ENCODE results near the gene HCST.

DNA sequence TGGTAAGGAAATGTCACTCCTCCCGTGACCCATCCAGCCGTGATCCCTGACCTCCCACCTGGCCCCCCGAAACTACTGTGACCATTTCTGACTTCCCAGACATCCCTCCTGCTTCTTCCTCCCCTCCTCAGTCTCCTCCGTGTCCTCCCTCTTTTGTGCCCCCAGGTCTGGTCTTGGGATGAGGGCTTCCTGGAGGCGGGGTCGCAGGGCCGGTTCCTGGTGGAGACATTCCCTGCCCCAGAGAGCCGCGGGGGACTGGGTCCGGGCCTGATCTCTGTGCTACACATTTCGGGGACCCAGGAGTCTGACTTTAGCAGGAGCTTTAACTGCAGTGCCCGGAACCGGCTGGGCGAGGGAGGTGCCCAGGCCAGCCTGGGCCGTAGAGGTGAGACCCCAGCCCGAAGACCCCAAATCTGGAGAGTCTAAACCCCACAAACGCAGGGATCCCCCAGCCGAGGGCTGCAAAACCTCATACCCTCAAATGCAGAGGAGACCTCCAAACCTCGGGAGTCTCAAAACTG, 40.6 kb upstream of the HCST start:
- TF ChIP-seq FOSL2 (CRISPR knock-in tag; IDR thresholded peaks at IDR 0.05) (no peak), FOXM1 (CRISPR knock-in tag; IDR thresholded peaks at IDR 0.05) (no peak), FOXA1 (IDR thresholded peaks at IDR 0.05) (no peak), FOXA1 (CRISPR knock-in tag; IDR thresholded peaks at IDR 0.05) (no peak), MEIS1 (CRISPR knock-in tag; IDR thresholded peaks at IDR 0.05; ENCODE audit: borderline replicate concordance) (no peak), ZNF274 (CRISPR knock-in tag; IDR thresholded peaks at IDR 0.05) (no peak), ZNF557 (CRISPR knock-in tag; IDR thresholded peaks at IDR 0.05) (no peak), KLF13 (CRISPR knock-in tag; IDR thresholded peaks at IDR 0.05) (no peak), RXRA (CRISPR knock-in tag; IDR thresholded peaks at IDR 0.05) (no peak; the same call in 1 of the 2 replicates)
- TF ChIP-seq, protein P1, sequence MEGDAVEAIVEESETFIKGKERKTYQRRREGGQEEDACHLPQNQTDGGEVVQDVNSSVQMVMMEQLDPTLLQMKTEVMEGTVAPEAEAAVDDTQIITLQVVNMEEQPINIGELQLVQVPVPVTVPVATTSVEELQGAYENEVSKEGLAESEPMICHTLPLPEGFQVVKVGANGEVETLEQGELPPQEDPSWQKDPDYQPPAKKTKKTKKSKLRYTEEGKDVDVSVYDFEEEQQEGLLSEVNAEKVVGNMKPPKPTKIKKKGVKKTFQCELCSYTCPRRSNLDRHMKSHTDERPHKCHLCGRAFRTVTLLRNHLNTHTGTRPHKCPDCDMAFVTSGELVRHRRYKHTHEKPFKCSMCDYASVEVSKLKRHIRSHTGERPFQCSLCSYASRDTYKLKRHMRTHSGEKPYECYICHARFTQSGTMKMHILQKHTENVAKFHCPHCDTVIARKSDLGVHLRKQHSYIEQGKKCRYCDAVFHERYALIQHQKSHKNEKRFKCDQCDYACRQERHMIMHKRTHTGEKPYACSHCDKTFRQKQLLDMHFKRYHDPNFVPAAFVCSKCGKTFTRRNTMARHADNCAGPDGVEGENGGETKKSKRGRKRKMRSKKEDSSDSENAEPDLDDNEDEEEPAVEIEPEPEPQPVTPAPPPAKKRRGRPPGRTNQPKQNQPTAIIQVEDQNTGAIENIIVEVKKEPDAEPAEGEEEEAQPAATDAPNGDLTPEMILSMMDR (CRISPR knock-in tag; IDR thresholded peaks at IDR 0.05) = no peak
- TF ChIP-seq, protein P2, sequence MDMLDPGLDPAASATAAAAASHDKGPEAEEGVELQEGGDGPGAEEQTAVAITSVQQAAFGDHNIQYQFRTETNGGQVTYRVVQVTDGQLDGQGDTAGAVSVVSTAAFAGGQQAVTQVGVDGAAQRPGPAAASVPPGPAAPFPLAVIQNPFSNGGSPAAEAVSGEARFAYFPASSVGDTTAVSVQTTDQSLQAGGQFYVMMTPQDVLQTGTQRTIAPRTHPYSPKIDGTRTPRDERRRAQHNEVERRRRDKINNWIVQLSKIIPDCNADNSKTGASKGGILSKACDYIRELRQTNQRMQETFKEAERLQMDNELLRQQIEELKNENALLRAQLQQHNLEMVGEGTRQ (IDR thresholded peaks at IDR 0.05; ENCODE audit: low read depth, low read length) = no peak
- TF ChIP-seq, protein P2 (CRISPR knock-in tag; IDR thresholded peaks at IDR 0.05; ENCODE audit: borderline replicate concordance) = no peak
- TF ChIP-seq, protein P3, sequence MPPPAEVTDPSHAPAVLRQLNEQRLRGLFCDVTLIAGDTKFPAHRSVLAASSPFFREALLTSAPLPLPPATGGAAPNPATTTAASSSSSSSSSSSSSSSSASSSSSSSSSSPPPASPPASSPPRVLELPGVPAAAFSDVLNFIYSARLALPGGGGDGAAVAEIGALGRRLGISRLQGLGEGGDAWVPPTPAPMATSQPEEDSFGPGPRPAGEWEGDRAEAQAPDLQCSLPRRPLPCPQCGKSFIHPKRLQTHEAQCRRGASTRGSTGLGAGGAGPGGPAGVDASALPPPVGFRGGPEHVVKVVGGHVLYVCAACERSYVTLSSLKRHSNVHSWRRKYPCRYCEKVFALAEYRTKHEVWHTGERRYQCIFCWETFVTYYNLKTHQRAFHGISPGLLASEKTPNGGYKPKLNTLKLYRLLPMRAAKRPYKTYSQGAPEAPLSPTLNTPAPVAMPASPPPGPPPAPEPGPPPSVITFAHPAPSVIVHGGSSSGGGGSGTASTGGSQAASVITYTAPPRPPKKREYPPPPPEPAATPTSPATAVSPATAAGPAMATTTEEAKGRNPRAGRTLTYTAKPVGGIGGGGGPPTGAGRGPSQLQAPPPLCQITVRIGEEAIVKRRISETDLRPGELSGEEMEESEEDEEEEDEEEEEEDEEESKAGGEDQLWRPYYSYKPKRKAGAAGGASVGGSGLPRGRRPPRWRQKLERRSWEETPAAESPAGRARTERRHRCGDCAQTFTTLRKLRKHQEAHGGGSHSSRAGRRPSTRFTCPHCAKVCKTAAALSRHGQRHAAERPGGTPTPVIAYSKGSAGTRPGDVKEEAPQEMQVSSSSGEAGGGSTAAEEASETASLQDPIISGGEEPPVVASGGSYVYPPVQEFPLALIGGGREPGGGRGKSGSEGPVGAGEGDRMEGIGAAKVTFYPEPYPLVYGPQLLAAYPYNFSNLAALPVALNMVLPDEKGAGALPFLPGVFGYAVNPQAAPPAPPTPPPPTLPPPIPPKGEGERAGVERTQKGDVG (CRISPR knock-in tag; IDR thresholded peaks at IDR 0.05; ENCODE audit: borderline replicate concordance) = no peak
- TF ChIP-seq, protein P4, sequence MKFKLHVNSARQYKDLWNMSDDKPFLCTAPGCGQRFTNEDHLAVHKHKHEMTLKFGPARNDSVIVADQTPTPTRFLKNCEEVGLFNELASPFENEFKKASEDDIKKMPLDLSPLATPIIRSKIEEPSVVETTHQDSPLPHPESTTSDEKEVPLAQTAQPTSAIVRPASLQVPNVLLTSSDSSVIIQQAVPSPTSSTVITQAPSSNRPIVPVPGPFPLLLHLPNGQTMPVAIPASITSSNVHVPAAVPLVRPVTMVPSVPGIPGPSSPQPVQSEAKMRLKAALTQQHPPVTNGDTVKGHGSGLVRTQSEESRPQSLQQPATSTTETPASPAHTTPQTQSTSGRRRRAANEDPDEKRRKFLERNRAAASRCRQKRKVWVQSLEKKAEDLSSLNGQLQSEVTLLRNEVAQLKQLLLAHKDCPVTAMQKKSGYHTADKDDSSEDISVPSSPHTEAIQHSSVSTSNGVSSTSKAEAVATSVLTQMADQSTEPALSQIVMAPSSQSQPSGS (CRISPR knock-in tag; IDR thresholded peaks at IDR 0.05) = no peak
- TF ChIP-seq, protein P5, sequence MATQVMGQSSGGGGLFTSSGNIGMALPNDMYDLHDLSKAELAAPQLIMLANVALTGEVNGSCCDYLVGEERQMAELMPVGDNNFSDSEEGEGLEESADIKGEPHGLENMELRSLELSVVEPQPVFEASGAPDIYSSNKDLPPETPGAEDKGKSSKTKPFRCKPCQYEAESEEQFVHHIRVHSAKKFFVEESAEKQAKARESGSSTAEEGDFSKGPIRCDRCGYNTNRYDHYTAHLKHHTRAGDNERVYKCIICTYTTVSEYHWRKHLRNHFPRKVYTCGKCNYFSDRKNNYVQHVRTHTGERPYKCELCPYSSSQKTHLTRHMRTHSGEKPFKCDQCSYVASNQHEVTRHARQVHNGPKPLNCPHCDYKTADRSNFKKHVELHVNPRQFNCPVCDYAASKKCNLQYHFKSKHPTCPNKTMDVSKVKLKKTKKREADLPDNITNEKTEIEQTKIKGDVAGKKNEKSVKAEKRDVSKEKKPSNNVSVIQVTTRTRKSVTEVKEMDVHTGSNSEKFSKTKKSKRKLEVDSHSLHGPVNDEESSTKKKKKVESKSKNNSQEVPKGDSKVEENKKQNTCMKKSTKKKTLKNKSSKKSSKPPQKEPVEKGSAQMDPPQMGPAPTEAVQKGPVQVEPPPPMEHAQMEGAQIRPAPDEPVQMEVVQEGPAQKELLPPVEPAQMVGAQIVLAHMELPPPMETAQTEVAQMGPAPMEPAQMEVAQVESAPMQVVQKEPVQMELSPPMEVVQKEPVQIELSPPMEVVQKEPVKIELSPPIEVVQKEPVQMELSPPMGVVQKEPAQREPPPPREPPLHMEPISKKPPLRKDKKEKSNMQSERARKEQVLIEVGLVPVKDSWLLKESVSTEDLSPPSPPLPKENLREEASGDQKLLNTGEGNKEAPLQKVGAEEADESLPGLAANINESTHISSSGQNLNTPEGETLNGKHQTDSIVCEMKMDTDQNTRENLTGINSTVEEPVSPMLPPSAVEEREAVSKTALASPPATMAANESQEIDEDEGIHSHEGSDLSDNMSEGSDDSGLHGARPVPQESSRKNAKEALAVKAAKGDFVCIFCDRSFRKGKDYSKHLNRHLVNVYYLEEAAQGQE (IDR thresholded peaks at IDR 0.05; ENCODE audit: borderline replicate concordance in 1 of 2, low read depth in 1 of 2, low read length in 2 of 2) = no peak
